Endothelial cell of umbilical vein (primary cell): ENCODE results near the gene EFCAB5. TPM values are rescaled to one million over a fixed set of nuclear protein-coding genes. Genes with fewer than 3 reads are reported as not detected.

Experiments
- BruUV-seq: library from RNA; stranded (reverse); fragments of 400-500 nt; replicated peaks from 2 replicates; lab custom pipeline; 2021; lab: Mats Ljungman, UMichigan
- CTCF ChIA-PET: fragments of 300-600, 350-600 bp; sonication (Branson Sonifier 250); formaldehyde crosslinking; loops from one replicate; lab custom pipeline; 2021; ENCODE audit warnings: antibody characterized with exemption, inconsistent platforms; lab: Charles Lee
- POLR2A ChIA-PET: fragments of 300-600, 350-600 bp; sonication (Branson Sonifier 250); formaldehyde crosslinking; loops from one replicate; lab custom pipeline; 2021; ENCODE audit warnings: antibody characterized with exemption, inconsistent platforms; lab: Charles Lee
- DNase-seq: peaks from one replicate; pipeline ENCODE4 v3.0.0-alpha.2; 2011; ENCODE audit warnings: low read depth, low spot score
- FAIRE-seq: peaks from 2 replicates; lab custom pipeline; 2011; peaks lifted over from hg19 to GRCh38; lab: Jason Lieb, UNC
- H2AFZ ChIP-seq: 2 replicates; pipeline ENCODE4 v1.6.0; 2012; ENCODE audit warnings: low read depth, low read length, control low read depth, inconsistent platforms
- H3K27ac ChIP-seq: 2 replicates; pipeline ENCODE4 v1.5.1; 2011; ENCODE audit warnings: low read depth, mild to moderate bottlenecking, control low read depth, low read length, moderate library complexity; ENCODE audit not compliant: insufficient read depth
- H3K27me3 ChIP-seq, 2 experiments: 2 replicates each; pipeline versions ENCODE4 v1.6.0 to v1.6.1; 2011; ENCODE audit warnings: low read length in 2 of 2, mixed read lengths in 1 of 2; ENCODE audit not compliant: control insufficient read depth in 2 of 2, insufficient read depth in 2 of 2
- H3K36me3 ChIP-seq, 2 experiments: 2 replicates in 1 of 2; 3 replicates in 1 of 2; pipeline ENCODE4 v1.5.1; 2011; ENCODE audit warnings: low read length in 2 of 2, mild to moderate bottlenecking in 1 of 2, moderate library complexity in 1 of 2; ENCODE audit not compliant: control insufficient read depth in 2 of 2, insufficient read depth in 2 of 2; ENCODE audit errors: extremely low read depth in 1 of 2
- H3K4me1 ChIP-seq: 3 replicates; pipeline ENCODE4 v1.5.1; 2011; ENCODE audit warnings: mild to moderate bottlenecking, low read length; ENCODE audit not compliant: control insufficient read depth, insufficient read depth; ENCODE audit errors: extremely low read depth
- H3K4me2 ChIP-seq: 2 replicates; pipeline ENCODE4 v1.6.1; 2011; ENCODE audit warnings: low read length, control low read depth, mixed read lengths; ENCODE audit not compliant: insufficient read depth
- H3K4me3 ChIP-seq, 3 experiments: fragments of 200-600 bp in 1 of 3; sonication (generic), shearing (Covaris generic) in 1 of 3; replicated peaks in 1 of 3; 2 replicates each; pipeline ENCODE4 v1.5.1; 2011 to 2016; ENCODE audit warnings: control low read depth in 3 of 3, low read length in 3 of 3, mild to moderate bottlenecking in 2 of 3, inconsistent platforms in 1 of 3, low read depth in 1 of 3, moderate library complexity in 1 of 3; ENCODE audit not compliant: insufficient read depth in 1 of 3
- H3K79me2 ChIP-seq: 2 replicates; pipeline ENCODE4 v1.6.0; 2012; ENCODE audit warnings: low read length, inconsistent platforms; ENCODE audit not compliant: control insufficient read depth, insufficient read depth
- H3K9ac ChIP-seq: replicated peaks from 2 replicates; pipeline ENCODE3; 2011; ENCODE audit warnings: low read length, control low read depth; ENCODE audit not compliant: insufficient read depth; ENCODE audit errors: extremely low read depth
- H3K9me1 ChIP-seq: replicated peaks from 3 replicates; pipeline ENCODE4 v1.6.0; 2011; ENCODE audit warnings: mild to moderate bottlenecking, low read length; ENCODE audit not compliant: control insufficient read depth, insufficient read depth; ENCODE audit errors: extremely low read depth
- H3K9me3 ChIP-seq: replicated peaks from 2 replicates; pipeline ENCODE4 v1.5.1; 2012; ENCODE audit warnings: low read length, inconsistent platforms; ENCODE audit not compliant: control insufficient read depth, insufficient read depth
- H4K20me1 ChIP-seq: replicated peaks from 2 replicates; pipeline ENCODE3; 2011; ENCODE audit warnings: mild to moderate bottlenecking, low read length; ENCODE audit not compliant: control insufficient read depth, insufficient read depth; ENCODE audit errors: extremely low read depth
- EZH2 ChIP-seq: IDR thresholded peaks from 2 replicates; pipeline ENCODE4 v1.6.1; 2012; ENCODE audit warnings: borderline replicate concordance, low read depth, mild to moderate bottlenecking, moderate library complexity, low read length, inconsistent platforms; ENCODE audit not compliant: severe bottlenecking
- GATA2 ChIP-seq: IDR thresholded peaks from 2 replicates; pipeline ENCODE4 v1.7.0; 2011; ENCODE audit warnings: low read depth, mild to moderate bottlenecking, moderate library complexity, mixed read lengths, low read length; ENCODE audit not compliant: insufficient read length, insufficient read depth
- MYC ChIP-seq: IDR thresholded peaks from one replicate; pipeline ENCODE4 v1.6.1; 2011; ENCODE audit warnings: mild to moderate bottlenecking, low read depth, low read length
- dilution Hi-C: fragments of 300-500 bp; cut with MboI; formaldehyde crosslinking; loops from one replicate; pipeline ENCODE4 v1.15.0; 2019; ENCODE audit warnings: low sequenced_read_pairs; ENCODE audit not compliant: extremely low pct_ligation_motif_present
- intact Hi-C: fragments of 100-400 bp; cut with micrococcal nuclease; formaldehyde crosslinking; loops from one replicate; pipeline ENCODE4 v1.10.0; 2022
- polyA plus RNA-seq, 4 experiments: library from polyadenylated mRNA; depleted of rRNA in 3 of 4; stranded (reverse) in 3 of 4; unstranded in 1 of 4; fragments of >200 nt; gene quantifications; 2 replicates each; pipeline versions ENCODE4 v1.2.1 to v1.2.3, GENCODE V29; 2011 to 2012; ENCODE audit warnings: missing spikeins in 1 of 4
- total RNA-seq: library from RNA; stranded (reverse); gene quantifications from 2 replicates; pipeline ENCODE4 v1.2.3, GENCODE V29; 2021
- TF ChIP-seq, protein P1 (sequence below), 2 donors: IDR thresholded peaks; 1 replicate in 1 of 2; 2 replicates in 1 of 2; pipeline ENCODE4 v1.5.1; 2011; ENCODE audit warnings: low read length in 2 of 2, mild to moderate bottlenecking in 2 of 2, moderate library complexity in 2 of 2, control low read depth in 1 of 2, inconsistent platforms in 1 of 2, low read depth in 1 of 2; ENCODE audit not compliant: insufficient read depth in 1 of 2; ENCODE audit errors: extremely low read depth in 1 of 2

The EFCAB5 gene
- total and polyA plus RNA-seq, 2 donors (not counting 3 experiments of a cell fraction or from before 2014, with no cell fraction given) = 0.04 to 0.40 TPM

GRCh38 chr17:30101686-30102390 lies 160.4 kb downstream of the EFCAB5 start:
- Histone ChIP-seq H3K9me1 (no peaks in the 10 kb centered on the region), H3K27me3 (no peaks in the 10 kb centered on the region), H3K4me2 (no peak overlapping the region), H3K9me3 (no peaks in the 10 kb centered on the region), H3K9ac (no peak overlapping the region), H4K20me1 (no peaks in the 10 kb centered on the region), H3K4me1 (peaks cover 5% of the 10 kb centered on the region), H3K79me2 (no peaks in the 10 kb centered on the region), H3K27ac (no peak overlapping the region), H3K36me3 (no peaks in the 10 kb centered on the region), H3K4me3 (no peak overlapping the region), H2AFZ (no peak overlapping the region)
- intact Hi-C loops = no loop called here
- POLR2A ChIA-PET = no interaction called here
- CTCF ChIA-PET = interaction anchor here (1.7 to 5.6 kb wide), 3 partner anchors 9 to 176 kb away, joined by 4 to 73 read pairs (median 8); no protein-coding TSS in a partner anchor
- TF ChIP-seq MYC = no peak
- TF ChIP-seq, protein P1, sequence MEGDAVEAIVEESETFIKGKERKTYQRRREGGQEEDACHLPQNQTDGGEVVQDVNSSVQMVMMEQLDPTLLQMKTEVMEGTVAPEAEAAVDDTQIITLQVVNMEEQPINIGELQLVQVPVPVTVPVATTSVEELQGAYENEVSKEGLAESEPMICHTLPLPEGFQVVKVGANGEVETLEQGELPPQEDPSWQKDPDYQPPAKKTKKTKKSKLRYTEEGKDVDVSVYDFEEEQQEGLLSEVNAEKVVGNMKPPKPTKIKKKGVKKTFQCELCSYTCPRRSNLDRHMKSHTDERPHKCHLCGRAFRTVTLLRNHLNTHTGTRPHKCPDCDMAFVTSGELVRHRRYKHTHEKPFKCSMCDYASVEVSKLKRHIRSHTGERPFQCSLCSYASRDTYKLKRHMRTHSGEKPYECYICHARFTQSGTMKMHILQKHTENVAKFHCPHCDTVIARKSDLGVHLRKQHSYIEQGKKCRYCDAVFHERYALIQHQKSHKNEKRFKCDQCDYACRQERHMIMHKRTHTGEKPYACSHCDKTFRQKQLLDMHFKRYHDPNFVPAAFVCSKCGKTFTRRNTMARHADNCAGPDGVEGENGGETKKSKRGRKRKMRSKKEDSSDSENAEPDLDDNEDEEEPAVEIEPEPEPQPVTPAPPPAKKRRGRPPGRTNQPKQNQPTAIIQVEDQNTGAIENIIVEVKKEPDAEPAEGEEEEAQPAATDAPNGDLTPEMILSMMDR (IDR thresholded peaks at IDR 0.05; ENCODE audit: extremely low read depth in 1 of 2, insufficient read depth in 1 of 2, low read depth in 1 of 2, low read length in 2 of 2) = no peak
- no peak for TF ChIP-seq EZH2
- peak; percentile 28 for TF ChIP-seq GATA2
- BruUV-seq = no TSS peak
- DNase-seq (peak; percentile 19), FAIRE-seq (peak; percentile 75)
- dilution Hi-C loops = no loop called here
